IPS-18c (cell line): ENCODE results near the gene MARCHF7.
"Not testable (repeated sequence)": the region's sequence is repeated elsewhere in the genome, so short reads cannot be mapped to it uniquely, and the experiment has no call there.

Source experiments
- H3K4me3 ChIP-seq: 2 replicates; pipeline ENCODE4 v1.7.0; 2013; ENCODE audit warnings: low read depth, mild to moderate bottlenecking, low read length, moderate library complexity; ENCODE audit not compliant: insufficient read depth
- H3K9me3 ChIP-seq: one replicate; pipeline ENCODE4 v1.6.1; 2013; ENCODE audit warnings: mild to moderate bottlenecking, low read length, moderate library complexity; ENCODE audit not compliant: control insufficient read depth, insufficient read depth

The MARCHF7 gene, protein sequence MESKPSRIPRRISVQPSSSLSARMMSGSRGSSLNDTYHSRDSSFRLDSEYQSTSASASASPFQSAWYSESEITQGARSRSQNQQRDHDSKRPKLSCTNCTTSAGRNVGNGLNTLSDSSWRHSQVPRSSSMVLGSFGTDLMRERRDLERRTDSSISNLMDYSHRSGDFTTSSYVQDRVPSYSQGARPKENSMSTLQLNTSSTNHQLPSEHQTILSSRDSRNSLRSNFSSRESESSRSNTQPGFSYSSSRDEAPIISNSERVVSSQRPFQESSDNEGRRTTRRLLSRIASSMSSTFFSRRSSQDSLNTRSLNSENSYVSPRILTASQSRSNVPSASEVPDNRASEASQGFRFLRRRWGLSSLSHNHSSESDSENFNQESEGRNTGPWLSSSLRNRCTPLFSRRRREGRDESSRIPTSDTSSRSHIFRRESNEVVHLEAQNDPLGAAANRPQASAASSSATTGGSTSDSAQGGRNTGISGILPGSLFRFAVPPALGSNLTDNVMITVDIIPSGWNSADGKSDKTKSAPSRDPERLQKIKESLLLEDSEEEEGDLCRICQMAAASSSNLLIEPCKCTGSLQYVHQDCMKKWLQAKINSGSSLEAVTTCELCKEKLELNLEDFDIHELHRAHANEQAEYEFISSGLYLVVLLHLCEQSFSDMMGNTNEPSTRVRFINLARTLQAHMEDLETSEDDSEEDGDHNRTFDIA

DNA sequence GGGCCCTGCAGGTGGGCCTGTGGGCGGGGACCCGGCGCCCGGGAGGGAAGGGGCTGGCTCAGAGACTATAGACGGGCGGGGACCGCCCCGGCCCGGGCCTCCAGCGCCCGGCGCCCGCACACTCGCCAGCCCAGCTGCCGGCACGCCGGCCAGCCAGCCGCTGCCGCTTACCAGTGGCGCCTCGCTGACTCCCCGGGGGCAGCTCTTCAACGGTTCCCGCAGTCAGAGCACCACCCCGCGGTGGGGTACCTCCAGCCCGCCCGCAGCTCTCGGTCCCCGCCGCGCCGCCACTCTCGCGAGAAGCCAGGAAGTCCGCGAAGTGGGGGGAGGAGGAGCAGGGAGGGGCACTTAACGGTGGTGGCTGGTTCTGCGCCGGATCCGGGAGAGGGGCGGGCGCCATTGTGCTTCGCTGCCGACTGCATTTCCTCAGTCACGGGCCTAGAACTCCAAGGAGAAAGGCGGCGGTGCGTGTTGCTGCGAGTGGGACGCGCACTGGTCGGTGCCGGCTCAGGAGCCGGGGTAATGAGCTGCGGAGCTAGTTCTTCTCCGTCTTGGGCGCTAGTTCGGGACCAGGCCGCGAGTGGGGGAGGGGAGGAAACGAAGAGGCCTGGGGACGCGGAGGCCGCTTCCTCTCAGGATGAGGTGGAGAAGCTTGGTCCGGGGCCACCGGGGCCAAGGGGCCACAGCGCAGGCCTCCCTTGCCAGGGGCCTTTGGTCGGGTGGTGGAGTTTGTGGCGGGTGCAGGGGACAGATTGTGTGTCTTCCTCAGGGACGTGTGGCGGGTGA is at the start of gene MARCHF7:
Gene MARCHF7 (plus strand): TSS at position 364 of the 786 bp plus-strand sequence. CDS start 16,517 bp downstream, outside the sequence.
- H3K4me3 ChIP-seq = peak within 1 kb of the TSS; percentile 99

DNA sequence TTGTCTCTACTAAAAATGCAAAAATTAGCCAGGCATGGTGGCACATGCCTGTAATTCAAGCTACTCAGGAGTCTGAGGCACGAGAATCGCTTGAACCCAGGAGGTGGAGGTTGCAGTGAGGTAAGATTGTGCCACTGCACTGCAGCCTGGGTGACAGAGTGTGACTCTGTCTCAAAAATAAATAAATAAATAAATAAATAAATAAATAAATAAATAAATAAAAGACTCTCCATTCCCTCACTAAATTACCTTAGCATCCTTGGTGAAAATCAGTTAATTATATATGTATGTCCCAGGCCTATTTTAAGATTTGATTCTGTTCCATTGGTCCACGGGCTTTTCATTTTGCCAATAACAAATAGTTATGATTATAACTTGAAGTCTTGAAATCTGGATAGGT is 44.9 kb upstream of the MARCHF7 start:
- not testable (repeated sequence) for H3K9me3 ChIP-seq, H3K4me3 ChIP-seq

More for the DNA sequence above, at the start of gene MARCHF7:
- H3K9me3 ChIP-seq = no peaks in the 10 kb centered on the region

DNA sequence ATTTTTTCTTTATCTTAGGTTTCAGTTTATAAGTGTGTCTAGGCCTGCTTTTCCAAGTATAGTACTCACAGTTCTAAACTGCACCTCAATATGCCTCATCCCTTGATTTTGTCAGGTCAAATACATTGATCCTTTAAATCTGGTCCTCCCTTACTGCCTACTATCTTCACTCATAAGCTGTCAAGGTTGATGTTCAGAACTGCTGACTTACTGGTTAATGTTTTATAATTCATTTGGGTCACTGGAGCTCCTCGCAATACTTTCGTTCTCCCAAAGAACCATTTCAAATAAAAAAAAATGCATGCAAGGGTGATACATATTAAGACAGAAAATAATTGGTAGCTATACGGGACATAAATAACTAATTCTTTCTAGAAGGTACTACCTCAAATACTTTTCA is 41.3 kb upstream of the MARCHF7 start:
- Histone ChIP-seq H3K9me3 (no peaks in the 10 kb centered on the region), H3K4me3 (no peak overlapping the region)

DNA sequence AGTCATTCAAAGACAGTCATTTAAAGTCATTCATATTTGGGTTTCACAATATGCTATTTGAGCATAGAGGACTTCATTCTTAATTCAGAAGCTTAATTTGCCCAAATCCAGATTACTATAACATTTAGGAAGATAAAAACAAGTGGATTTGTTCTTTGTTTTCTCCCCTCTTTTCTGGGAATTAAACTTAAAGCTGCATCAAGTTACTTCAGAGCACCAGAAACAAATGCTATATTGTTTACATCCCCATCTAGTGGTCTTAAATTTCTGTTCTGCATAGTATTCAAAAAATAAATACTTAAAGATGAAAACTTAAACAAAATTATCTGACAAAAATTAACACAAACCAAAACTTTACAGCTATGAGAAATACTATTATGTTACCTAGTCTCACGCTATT is 34.7 kb upstream of the MARCHF7 start:
- H3K4me3 ChIP-seq = no peak overlapping the region
- no peaks in the 10 kb centered on the region for H3K9me3 ChIP-seq

DNA sequence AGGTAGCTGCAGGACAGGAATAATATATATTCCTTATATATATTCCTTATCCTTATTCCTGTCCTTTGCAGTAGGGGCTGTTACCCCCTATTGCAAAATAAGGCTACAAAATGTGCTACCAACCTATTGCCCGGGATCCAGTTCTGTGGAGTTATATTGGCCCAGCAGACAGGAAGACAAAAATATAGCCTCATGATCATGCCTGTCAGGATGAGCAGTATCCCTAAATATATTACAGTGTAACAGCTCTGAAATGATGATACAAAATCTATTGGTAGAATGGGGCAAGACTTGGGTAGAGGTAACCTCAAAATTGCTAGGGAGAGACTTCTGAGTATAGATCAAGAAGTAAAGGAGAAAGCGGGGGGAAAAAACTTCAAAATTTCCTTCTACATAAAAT is 31.6 kb upstream of the MARCHF7 start:
- Histone ChIP-seq H3K9me3 (no peaks in the 10 kb centered on the region), H3K4me3 (no peak overlapping the region)

DNA sequence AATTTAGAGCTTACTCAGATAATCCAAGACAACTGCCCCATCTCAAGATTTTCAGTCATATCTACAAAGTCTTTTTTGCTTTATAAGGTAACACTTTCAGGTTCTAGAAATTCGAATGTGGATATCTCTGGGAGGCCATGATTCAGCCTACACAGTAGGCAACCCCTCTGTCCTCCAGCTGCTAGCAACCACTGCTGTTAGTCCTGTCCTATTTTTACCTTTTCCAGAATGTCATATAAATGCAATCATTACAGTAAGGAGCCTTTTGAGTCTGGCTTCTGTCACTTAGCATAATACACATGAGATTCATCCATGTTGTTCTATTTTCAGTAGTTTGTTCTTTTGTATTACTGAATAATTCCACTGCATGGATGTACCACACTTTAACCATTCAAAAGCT is 28.5 kb upstream of the MARCHF7 start:
- H3K4me3 ChIP-seq = no peak overlapping the region
- no peaks in the 10 kb centered on the region for H3K9me3 ChIP-seq

DNA sequence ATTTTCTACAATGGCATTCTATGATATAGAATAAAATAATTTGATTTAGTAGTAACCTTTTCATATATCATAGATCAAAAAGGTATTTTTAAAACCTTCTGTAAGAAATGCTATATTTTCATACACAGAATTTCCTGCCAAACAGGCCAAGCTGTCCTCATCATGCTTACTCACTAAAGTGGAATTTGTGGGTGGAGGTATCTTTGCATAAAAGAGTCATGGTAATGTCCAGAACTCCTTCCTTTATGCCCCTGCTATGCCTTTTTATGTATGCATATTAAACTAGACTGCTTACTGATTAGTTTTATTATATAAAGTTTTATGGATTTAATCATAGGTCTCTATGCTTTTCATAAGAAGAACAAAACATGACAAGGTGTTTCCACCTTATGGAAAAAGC is 27.5 kb upstream of the MARCHF7 start:
- Histone ChIP-seq H3K9me3 (no peaks in the 10 kb centered on the region), H3K4me3 (no peak overlapping the region)

DNA sequence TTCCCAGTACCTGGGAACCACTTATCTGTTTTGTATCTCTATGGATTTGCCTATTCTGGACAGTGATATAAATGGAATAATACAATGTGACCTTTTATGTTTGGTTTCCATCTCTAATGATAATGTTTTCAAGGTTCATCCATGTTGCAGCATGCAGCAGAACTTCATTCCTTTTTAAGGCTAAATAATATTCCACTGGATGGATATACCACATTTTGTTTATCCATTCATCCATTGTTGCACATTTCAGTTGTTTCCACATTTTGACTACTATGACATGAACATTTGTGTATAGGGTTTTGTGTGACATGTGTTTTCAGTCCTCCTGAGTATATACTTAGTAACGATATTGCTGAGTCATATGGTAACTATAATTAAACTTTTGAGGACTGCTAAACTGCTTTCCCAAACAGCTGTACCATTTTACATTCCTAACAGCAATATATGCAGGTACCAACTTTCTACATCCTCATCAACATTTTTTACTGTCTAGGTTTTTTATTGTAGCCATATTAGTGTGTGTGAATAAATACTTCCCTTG is 17.7 kb upstream of the MARCHF7 start:
- Histone ChIP-seq H3K9me3 (no peaks in the 10 kb centered on the region), H3K4me3 (no peak overlapping the region)

DNA sequence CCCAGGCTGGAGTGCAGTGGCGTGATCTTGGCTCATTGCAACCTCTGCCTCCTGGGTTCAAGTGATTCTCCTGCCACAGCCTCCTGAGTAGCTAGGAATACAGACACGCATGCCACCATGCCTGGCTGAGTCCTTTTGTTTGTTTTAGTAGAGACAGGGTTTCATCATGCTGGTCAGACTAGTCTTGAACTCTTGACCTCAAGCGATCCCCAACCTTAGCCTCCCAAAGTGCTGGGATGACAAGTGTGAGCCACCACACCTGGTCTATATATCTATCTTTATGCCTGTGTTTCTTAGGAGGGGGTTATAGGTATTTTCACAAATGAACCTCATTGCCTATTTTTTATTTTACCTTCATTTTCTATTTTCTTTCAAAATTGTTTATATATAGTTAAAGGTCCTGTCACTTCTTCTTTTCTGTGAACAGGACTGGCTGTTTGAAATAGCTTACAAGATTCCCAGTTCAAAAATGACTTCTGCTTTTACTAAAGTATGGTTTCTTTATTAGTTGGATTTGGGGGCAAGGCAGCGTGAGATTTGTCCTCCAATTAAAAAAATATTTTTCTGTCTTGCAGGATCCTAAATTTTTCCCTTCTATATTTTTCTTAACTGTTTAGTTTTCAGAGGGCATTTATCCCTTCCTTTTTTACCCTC is 16.4 kb upstream of the MARCHF7 start:
- Histone ChIP-seq H3K9me3 (no peaks in the 10 kb centered on the region), H3K4me3 (no peak overlapping the region)

DNA sequence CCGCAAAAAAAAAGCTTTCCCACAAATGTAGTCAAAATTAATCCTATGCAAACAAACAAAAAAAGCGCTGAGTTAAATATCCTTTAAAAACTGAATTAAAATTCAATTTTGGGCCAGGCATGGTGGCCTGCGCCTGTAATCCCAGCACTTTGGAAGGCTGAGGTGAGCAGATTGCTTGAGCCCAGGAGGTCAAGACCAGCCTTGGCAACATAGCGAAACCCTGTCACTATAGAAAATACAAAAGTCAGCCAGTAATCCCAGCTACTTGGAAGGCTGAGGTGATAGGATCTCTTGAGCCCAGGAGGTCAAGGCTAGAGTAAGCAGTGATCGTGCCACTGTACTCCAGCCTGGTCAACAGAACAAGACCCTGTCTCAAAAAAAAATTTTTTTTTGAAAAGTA is 8.8 kb upstream of the MARCHF7 start:
- Histone ChIP-seq H3K4me3 (no peak overlapping the region), H3K9me3 (no peaks in the 10 kb centered on the region)

DNA sequence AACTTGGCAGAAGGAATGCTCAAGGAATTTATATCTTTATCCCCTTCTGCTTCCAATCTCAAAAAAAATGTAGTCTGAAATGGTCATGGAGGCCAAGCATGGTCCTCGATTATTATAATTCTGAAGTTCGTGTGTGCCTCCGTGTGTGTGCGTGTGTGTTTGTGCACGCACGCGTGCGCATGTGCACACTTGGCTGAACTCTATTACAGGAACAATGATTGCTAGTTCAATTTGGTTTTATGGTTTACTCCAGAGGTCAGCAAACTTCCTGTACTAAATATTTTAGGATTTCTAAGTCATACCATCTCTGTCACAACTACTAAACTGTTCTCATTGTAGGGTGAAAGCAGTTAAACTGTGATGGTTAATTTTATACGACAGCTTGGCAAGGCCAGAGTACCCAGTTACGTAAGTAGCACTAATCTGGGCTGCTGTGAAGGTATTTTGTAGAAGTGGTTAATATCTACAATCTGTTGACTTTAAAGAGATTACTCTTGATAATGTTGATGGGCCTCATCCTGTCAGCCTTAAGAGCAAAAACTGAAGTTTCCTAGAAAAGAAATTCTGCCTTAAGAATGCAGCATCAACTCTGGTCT is 5.8 kb upstream of the MARCHF7 start:
- no peaks in the 10 kb centered on the region for H3K9me3 ChIP-seq
- no peak overlapping the region for H3K4me3 ChIP-seq

DNA sequence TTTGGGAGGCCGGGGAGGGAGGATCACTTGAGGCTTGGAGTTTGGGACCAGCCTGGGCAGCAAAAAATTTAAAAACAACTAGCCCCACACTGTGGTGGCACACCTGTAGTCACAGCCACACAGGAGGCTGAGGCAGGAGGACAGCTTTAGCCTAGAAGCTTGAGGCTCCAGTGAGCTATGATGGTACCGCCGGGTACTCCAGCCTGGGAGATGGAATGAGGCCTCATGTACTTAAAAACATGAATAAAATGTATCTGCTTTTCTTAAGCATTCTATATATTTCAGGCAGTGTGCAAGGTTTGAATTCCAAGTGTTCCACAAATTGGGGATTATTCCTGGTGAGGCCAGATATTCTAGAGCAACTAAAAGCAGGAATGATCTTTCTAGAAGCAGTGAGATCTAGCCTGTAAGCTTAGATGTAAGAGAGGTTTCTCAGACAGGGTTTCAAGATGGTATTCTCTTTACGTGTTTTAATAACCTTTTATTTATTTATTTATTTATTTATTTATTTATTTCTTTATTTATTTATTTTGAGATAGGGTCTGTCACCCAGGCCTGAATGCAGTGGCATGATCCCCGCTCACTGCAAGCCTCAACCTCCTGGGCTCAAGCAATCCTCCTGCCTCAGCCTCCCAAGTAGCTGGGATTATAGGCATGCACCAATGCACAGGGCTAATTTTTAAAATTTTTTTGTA is 4.1 kb upstream of the MARCHF7 start:
- Histone ChIP-seq H3K4me3 (no peak overlapping the region), H3K9me3 (no peaks in the 10 kb centered on the region)

DNA sequence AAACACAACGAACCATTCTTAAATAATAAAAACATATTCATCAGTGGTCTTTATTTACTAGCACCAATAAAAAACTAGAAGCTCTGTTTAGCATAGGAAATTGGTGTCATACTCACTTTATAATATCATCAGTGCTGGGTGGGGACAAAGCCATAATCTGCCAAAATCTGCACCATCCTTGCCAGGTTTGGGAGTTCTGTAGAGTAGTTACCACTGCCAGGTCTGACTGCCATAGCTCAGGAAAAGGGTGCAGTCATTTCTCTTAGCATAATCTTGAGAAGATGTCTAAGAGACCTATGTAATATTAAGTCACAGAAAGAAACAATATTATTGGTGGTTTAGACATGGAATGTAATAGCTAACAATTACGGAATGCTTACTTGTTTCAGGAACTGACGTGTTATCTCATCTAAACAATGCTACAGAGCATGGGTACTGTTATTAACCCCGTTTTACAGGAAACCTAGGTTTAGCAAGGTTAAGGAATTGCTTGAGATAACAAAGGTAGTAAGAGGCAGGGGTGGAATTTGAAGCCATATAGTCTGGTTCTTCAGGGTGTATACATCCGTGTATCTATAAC is 1.6 kb upstream of the MARCHF7 start:
- Histone ChIP-seq H3K4me3 (no peak overlapping the region), H3K9me3 (no peaks in the 10 kb centered on the region)

DNA sequence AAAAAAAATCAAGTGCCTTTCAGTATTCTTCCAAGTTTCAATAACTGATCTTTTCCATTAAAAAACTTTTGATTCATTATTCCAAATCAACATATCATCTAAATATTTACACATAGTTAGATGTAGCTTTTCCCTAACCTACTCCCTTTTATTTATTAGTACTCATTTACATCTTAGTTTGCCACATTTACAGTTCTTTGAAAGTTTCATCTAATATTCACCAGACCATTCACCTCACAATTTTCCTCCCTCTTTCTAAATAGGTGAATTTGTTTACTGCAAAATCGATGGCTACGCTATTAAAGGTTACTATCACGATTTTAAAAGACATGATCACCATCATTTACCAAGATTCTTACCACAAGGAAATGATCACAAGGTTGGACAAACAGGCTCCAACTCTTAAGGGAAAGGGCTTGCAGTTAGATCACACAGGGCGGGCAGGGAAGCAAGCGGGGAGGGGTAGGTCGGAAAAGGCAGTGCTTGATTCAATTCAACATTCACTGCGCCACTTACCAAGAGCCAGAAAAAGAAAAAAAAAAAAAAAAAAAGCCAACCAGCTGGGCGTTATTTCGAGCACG is 654 bp upstream of the MARCHF7 start:
- Histone ChIP-seq H3K4me3 (peak overlapping the region; percentile 99), H3K9me3 (no peaks in the 10 kb centered on the region)

DNA sequence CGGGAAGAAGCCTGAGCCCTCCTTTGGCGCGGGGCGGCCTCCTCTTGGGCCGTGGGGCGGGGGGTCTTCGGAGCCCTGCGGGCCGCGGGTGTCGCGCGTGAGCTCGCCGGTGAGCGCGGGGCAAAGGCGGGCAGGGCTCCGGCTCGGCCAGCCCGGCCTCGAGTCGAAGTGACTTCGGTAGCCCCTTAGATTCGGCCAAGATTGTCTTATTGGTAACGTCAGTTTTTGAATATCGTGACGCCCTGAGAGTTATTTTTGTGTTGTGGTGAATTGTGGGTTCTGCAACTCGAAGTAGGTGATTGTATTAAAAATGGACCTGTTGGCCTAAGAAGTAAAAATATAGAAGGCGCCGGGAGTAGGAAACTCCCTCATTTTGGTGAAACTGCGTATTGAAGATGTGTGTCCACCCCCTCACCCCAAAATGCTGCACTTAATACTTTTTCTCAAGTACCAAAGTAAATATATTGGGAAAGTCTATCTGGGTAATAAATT is 669 bp downstream of the MARCHF7 start:
- H3K4me3 ChIP-seq = peak overlapping the region; percentile 99
- H3K9me3 ChIP-seq = no peaks in the 10 kb centered on the region
